ENCODE measurements around the gene ASB4.

ASB4 gene

DNA sequence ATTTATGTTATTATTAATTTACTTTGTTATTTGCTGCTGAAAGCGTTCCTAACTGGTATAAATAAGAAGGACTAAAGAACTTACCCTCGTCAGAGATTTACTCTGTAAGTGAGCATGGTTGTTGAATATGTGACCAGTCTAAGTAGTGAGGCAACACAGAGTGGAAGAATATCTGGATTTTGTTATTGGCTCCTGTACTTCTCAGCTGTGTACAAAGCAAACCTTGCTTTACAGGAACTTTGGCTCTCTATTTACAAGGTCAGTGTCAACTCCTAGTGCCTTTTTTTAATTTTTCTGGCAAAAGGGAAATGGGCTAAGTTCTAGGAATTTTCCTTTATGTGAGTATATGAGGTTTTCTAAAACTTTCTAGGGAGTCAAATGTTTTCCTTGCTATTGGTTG is 74.9 kb downstream of the ASB4 start:
- no peak for DNase-seq

- DNase-seq = no peak
Observed at GRCh38 chr7:95569720-95570119, 84.0 kb downstream of the ASB4 start.

- DNase-seq = no peak
Observed at GRCh38 chr7:95577137-95577536, 91.4 kb downstream of the ASB4 start.

- DNase-seq = no peak
Observed at GRCh38 chr7:95578299-95578855, 92.6 kb downstream of the ASB4 start.

- DNase-seq = no peak
Observed at GRCh38 chr7:95579318-95579717, 93.6 kb downstream of the ASB4 start.

- DNase-seq = no peak
Observed at GRCh38 chr7:95581467-95581866, 95.7 kb downstream of the ASB4 start.

GRCh38 chr7:95582578-95583293 is 97.0 kb downstream of the ASB4 start:
- no peak for DNase-seq

- no peak for DNase-seq
Observed at GRCh38 chr7:95583834-95584621, 98.3 kb downstream of the ASB4 start.

- no peak for DNase-seq
Observed at GRCh38 chr7:95584769-95585425, 99.2 kb downstream of the ASB4 start.

DNA sequence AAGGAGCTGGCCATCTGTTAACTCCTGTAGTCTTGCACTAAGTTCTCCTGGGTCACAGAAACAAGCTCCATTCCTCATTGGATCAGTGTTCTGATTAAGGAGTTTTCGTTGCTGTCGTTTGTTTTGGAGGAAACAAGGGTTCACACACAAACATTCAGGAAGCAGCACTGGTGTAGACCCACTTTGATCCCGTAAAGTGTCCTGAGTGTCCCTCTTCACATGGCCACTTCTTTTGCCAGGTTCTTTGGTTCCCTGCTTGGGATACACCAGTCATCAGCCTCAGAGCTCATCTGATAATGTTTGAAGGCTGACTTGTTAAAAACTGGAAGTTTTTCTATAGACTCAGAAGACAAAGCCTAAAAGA is 99.7 kb downstream of the ASB4 start:
- no peak for DNase-seq

GRCh38 chr7:95586951-95587301 is 101.2 kb downstream of the ASB4 start:
- DNase-seq = no peak

DNA sequence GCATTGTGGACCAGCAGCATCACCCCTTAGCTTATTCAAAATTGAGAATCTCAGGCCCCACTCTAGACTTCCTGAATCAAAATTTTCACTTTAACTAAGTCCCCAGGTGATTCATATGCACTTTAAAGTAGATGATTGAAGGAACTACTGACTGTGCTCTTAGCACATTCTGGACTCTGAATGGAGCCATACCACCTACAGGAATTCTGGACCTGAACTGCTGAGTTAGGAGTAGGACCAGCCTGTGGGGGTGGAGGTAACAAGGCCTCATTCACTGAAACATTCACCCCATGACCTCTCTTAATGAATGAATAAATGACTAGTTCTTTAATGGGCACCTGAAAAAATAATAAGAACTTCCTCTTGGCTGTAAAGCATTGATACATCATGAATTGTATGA is 103.3 kb downstream of the ASB4 start:
- no peak for DNase-seq

- no peak for DNase-seq
Observed at GRCh38 chr7:95589766-95590165, 104.0 kb downstream of the ASB4 start.

Data from stimulated activated CD4-positive, alpha-beta T cell treated with anti-CD3 and anti-CD28 coated beads, Interleukin-2, amount 100 ng/mL, for 48 hours (primary cell).